Activated CD4-positive, alpha-beta T cell treated with anti-CD3 and anti-CD28 coated beads for 24 hours (primary cell): ENCODE measurements around the gene PPP2R1A.
A peak's percentile ranks its signal among the peaks of the same experiment; 100 is the strongest.

Experiments used
- DNase-seq, 2 donors: peaks; one replicate each; pipeline ENCODE4 v3.0.0-alpha.2; 2020; ENCODE audit warnings: low read depth in 2 of 2

Gene PPP2R1A

DNA sequence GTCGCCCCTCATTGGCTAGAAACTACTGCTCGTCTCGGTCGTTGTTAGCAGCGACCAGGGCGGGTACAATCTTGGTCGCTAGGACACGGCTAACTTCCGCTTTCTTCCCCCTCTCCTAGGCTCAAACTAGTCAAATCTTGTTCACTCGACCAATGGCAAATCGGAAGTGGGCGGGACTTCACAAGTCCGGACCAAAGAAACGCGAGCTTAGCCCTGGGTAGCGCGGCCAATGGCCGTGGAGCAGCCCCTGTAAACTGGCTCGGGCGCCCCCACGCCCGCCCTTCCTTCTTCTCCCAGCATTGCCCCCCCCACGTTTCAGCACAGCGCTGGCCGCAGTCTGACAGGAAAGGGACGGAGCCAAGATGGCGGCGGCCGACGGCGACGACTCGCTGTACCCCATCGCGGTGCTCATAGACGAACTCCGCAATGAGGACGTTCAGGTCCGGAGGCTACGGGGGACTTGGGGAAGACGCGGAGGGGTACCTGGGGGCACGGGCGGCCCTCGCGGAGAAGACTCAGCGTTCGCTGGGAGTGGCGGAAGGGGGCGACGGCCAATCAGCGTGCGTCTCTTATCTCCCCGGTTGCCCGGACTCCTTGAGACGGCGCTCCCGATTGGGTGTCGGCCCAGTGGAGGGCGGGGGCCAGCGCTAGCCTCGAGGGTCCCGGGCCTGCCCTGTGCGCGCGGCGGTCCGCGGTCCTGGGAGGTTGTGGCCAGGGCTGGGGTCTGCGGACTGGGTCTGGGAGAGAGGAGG is at the start of gene PPP2R1A:
Gene PPP2R1A (plus strand): TSS at position 318 of the 752 bp plus-strand sequence. CDS start 45 bp downstream, at position 363.
- peak; percentile 91 to 96 for DNase-seq

DNA sequence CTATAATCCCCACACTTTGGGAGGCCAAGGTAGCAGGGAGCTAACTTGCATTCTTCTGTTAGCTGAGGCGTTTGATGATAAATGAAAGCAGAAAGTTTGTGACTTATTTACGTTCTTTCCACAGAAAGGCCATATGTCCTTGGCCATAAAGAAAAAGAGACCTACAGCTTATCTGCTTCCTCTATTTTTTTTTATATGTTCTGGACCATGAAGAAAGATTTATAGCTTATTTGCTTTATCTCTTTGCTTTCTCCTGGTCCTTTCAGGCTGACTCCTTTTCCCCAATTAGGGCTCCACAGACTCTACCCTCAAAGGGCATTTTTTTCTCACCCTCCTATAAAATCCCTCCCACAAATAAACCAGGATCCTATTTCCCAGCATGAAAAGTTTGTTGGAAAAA is 48.6 kb upstream of the PPP2R1A start:
- DNase-seq: no peak

DNA sequence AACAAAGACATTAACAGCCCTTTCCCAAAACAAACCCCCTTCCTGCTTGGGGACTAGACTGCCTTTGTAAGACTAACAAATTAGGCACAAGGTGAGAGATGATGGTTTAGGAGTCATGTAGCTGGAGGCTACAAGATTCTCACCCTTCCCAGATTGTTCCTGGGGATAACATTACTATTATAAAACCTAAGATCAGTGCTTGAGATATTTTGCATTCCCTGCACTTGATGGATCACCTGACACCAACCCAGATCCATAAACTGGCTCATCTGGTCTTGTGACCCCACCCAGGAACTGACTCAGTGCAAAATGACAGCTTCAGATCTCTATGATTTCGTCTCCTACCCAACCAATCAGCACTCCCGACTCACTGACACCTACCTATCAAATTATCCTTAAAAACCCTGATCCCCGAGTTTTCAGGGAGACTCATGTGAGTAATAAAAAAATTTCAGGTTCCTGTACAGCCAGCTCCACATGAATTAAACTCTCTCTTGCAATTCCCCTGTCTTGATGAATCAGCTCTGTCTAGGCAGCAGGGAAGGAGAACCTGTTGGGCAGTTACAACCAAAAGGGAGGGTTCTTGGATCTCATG is 47.8 kb upstream of the PPP2R1A start:
- no peak for DNase-seq

DNA sequence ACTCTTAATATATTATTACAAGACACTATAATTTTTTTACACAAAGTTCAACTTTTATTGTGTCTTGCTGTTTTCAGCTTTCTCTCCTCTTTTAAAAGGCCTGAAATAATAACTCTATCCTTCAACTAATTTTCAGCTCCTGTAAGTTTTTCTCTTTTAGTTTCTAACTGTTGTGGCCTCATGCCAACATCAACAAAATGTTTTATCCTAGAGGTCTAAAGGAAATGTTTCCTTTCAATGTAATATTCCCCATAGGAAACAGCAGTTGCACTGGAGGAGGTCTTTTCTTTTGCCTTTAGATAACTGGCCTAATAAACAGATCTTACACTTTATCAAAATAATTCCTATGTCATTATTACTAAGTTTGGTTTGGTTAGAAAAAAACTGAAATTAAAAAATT is 41.6 kb upstream of the PPP2R1A start:
- DNase-seq: no peak

DNA sequence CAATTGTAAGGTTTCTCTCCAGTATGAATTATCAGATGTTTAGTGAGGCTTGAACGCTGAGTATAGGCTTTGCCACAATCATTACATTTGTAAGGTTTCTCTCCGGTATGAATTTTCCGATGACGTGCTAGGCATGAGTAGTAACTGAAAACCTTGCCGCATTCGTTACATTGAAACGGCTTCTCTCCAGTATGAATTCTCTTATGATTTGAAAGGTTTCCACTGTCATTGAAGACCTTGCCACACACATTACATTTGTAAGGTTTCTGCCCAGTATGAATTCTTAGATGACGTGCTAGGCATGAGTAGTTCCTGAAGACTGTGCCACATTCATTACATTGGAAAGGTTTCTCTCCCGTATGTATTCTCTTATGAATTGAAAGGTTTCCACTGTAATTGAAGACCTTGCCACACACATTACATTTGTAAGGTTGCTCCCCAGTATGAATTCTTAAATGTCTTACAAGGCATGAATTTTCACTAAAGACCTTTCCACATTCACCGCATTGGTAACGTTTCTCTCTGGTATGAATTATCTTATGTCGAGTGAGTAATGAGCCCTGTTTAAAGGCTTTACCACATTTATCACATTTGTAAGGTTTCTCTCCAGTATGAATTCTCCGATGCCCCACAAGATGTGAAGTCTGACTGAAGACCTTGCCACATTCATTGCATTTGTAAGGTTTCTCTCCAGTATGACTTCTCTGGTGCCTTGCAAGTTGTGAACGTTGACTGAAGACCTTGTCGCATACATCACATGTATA is 34.1 kb upstream of the PPP2R1A start:
- no peak for DNase-seq

DNA sequence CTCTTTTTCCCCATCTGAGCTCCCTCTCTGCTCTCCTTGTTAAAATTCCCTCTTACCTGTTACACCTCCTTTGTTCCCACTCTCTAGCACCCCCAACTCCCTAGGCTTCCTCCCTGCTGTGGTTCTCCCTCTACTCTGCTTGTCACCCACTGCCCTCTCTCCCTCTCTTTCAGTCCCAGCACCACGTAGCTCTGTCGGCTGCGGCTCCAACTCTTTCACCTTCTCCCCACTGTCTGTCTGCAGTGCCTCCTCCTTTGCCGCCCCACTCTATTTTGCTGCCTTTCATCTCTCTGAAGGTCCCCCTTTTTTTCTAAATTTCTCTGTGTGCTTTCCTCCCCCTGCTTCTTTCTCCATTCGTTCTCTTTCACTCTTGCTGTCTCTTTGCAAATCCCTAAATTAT is 19.5 kb upstream of the PPP2R1A start:
- DNase-seq: no peak

DNA sequence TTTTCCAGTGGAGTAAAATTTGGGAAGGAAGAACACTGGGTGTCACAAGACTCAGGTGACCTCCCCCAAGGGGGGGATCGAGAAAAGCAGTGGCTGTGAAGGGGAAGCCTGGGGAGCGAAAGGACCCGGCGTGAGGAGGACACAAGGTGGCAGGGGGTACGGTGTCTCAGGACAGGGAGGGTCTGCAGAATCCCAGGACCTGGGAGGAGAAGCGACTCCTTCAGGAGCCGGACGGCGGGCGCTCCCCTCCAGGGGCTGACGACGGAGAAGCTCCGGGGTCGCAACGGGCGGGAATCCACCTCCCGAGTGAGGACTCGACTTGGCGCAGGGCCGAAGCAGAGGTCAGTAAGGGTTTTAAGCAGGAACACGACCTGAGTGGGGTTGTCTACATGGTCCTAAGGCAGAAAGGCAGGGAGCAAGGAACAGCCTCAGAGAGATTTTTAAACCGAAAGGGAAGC is 19.0 kb upstream of the PPP2R1A start:
- DNase-seq: no peak

DNA sequence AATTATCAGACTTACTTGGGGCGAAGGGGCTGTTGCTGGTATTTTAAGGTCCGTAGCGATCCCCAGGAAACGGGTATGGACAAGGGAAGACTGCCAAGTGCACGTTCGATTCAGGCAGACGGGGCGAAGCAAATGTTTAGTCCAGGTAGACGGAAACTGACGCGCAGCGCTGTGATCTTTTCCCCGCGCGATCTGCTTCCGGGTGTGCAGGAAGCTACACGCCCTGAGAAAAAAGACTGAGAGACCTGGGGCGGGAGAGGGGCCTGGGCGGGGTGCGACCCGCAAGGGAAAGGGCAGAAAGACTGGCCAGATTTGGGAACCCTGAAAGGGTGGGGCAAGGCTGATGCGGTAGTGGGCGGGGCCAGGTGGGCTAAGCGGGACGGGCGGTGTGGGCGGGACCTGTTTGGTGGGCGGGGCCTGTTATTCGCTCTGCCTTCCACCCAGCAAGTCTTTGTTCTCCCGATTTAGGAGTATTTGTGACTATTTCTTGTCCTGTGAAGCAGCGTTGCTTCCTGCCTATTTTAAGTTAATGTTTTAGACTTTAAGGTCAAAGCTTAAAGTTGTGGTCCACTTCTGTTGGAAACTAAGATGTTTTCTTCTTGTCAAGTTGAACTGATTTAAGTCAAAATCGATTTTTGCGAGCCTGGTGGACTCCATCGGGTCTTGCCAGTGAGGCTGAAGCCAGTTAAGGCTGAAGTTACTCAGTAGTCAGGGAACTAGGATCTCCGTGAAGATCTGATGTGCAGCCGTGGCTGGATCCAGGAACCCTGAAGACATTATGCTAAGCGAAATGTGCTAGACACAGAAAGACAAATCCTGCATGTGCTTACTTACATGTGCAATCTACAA is 18.3 kb upstream of the PPP2R1A start, which contains the start of gene ZNF836:
Gene ZNF836 (minus strand): TSS at position 301 of the 849 bp plus-strand sequence. CDS start 3,549 bp downstream, outside the sequence.
- DNase-seq: peak; percentile 84 to 85

DNA sequence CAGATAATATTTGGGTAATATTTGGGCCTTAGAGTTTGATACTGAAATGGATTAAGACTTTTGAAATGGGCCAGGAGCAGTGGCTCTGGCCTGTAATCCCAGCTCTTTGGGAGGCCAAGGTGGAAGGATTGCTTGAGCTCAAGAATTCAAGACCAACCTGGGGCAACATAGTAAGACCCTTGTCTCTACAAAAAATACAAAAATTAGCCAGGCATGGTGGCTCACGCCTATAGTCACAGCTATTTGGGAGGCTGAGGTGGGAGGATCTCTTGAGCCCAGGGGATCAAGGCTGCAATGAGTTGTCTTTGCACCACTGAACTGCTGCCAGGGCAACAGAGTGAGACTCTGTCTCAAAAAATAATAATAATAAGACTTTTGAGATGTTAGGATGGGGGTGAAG is 17.5 kb upstream of the PPP2R1A start:
- no peak for DNase-seq

DNA sequence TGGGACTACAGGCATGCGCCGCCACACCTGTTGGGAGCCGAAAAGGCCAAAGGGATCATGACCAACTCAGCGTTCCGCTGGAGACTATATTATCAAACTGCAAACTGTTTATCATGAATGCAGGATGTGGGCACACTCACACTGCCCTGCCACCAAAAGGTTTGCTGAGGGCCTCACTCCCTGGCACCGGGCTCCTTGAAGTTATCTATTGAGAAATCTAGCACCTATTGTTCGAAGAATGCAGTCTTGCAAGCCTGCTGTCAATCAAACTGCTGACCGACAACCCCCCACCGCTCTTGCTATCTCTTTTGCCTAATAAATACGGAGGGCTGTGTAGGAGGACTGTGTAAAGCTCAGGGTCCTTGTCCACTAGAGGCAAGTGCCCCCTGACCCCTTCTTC is 13.3 kb upstream of the PPP2R1A start:
- no peak for DNase-seq

DNA sequence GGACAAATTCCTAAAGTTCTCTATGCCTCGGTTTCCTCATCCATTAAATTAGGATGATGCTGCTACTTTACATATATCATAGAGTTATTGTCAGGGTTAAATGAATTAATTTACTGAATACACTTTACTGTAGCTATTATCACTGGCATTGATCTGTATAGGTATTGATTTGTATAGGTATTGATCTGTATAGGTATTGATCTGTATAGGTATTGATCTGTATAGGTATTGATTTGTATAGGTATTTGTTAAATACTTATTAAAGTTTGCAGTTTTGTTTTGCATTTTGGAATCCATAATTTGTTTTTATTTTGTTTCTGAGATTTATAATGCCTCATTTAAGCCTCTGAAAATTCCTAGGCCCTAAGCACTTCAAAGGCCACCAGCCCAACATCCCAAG is 2.4 kb upstream of the PPP2R1A start:
- no peak for DNase-seq

DNA sequence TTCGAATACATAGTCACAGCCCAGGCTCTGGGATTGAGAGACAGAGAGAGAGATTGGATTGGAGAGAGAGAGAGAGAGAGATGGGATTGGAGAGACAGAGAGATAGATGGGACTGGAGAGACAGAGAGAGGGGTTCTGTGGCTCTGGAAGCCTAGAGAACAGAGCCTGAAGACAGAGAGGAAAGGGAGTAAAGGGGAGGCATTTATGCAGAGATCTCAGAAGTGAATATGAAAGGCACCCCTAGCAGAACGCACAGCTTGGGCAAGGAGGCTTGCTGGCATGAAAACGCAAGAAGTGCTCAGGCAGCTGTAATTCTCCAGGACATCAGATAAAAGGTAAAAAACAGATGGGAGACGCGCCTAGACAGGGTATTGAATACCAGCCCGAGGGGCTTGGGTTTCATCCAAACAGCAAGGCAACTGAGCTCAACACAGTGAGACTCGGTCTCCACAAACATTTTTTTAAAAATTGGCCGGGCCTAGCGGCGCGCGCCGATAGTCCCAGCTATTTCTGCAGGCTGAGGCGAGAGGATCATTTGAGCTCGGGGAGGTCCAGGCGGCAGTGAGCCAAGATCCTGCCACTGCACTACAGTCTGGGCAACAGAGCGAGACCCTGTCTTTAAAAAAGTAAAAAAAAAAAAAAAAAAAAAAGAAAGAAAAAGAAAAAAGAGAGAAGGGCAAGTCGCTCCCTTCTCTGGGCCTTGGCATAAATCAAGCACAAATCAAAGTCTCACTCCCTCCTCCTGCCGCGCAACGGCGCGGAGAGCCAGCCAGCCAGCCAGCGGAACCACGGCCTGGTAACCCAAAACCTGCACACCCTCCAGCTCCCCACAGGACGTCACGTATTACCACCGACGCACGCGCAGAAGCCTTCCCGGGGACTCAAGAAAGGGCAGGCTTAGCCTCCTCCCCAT is 774 bp upstream of the PPP2R1A start:
- peak in 1 of 2 donors; percentile 95 for DNase-seq

DNA sequence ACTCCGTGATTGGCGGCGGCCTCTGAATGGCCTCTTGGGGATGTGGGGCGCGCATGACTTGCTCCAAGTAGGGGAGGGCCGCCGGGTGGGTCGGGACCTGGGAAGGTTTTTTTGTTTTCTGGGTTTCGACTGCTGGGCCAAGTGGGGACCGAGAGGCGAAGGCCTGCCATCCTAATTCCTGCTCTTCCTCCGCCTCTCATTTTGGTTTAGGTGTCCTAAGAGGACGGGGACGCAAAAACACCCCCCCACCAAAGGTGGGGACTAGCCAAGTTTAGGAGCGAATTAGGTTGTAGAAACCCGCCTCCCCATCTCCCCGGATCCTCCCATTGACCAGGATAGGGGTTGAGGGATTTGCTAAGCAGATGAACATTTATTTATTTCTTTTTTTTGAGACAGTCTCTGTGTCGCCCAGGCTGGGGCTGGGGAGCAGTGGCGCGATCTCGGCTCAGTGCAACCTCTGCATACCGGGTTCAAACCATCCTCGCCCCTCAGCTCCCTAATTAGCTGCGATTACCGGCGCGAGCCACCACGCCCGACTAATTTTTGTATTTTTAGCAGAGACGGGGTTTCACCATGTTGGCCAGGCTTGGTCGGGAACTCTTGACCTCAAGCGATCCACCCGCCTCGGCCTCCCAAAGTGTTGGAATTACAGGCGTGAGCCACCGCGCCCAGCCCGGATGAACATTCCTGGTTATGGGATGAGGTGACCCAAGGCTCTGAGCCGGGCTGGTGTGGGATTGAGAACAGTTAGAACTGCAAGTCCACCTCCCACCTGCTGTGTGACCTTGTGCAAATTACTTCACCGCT is 838 bp downstream of the PPP2R1A start:
- DNase-seq: no peak

DNA sequence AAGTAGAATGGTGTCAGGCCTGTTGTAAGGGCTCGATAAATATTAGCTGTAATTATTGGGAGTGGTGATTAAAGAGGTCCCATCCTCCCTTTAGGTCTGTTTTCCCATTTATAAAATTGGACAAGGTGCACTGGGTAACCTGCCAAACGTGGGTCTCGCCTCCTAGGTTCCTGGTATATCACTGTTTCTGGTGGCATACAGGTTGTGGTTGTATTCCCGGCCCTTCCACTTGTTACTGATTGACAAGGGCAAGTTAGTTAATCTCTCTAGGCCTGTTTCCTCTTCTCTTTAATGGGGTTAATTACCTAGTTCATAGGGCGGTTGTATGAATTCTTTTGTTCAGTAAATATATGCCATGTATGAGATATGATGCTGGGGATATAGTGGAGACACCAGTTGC is 1.5 kb downstream of the PPP2R1A start:
- no peak for DNase-seq

DNA sequence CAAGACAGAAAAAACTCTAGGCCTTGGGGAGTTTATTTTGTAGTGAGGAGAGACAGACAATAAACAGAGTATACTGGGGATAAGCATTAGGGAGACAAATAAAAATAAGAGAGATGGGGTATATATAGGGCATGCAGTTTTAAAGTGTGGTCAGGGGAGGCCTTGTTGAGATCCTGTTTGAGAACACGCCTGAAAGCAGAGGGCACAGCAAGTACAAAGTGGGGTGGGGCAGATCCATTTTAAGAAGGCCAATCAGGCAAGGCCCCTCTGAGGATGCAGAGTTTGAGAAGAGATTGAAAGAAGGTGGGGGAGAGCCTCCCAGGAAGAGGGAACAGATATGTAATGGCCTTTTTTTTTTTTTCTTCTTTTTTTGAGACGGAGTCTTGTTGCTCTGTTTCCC is 2.1 kb downstream of the PPP2R1A start:
- DNase-seq: no peak

DNA sequence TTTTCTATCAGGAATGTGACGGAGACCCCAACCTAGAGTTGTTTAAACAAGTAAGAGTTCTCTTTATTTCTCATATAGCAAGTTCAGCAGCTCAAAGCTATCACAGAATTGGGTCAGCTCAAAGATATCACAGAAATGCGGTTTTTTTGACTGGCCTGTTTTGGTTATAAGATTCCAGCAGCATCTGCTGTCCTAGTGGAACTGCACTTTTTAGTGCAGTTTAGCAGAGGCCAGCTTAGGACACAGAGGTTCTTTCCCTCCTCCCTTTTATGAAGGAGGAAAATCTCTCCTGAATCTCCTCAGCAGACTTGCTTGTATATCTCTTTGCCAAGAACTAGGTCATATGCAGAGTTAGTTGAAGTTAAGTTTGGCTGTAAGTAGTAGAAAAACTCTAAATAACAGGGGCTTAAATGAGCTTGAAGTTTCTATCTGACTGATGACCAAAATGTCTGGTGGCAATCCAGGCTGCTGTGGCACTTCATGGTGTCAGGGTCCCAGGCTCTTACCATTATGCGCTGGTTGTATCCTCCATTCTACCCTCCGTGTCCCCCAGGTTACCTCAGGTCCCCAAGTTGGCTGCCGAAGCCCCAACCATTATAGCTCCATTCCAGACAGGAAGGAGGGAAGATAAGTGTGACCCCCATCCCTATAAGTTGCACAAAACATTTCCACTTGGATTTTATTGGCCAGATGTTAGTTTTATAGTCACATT is 6.6 kb downstream of the PPP2R1A start:
- no peak for DNase-seq

DNA sequence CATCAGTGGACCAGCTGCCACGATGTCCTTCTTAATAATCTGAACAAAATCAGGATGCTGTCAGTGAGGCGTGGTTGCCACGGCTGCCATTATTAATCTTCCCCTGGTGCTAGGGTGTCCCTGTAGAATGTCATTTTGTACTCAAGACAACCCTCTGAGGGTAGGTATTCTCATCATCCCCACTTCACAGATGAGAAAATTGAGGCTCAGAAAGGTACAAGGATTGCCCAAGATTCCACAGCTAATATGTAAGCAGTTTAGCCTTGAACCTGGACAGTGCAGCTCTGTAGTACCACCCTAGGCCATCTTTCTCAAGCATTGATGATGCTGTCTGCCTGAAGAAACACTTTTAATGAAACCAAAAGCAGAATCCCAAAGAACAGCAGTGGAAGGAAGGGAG is 8.1 kb downstream of the PPP2R1A start:
- no peak for DNase-seq

DNA sequence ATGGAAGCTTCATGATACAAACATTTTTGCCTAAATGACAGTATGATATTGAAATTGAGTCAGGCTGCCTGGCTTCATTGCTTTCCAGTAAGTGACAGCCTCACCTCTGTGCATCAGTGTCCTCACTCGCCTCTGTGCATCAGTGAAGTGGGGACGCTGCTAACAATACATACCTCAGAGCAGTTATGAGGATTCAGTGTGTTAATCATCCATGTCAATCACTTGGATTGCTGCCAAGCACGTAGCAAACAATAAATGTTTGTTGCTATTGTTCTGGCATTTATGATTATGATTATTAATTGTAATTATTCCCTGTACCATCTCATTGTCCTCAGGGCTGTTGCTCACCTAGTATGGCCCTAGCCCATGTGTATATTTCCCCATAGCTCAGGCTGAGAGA is 8.8 kb downstream of the PPP2R1A start:
- DNase-seq: no peak

DNA sequence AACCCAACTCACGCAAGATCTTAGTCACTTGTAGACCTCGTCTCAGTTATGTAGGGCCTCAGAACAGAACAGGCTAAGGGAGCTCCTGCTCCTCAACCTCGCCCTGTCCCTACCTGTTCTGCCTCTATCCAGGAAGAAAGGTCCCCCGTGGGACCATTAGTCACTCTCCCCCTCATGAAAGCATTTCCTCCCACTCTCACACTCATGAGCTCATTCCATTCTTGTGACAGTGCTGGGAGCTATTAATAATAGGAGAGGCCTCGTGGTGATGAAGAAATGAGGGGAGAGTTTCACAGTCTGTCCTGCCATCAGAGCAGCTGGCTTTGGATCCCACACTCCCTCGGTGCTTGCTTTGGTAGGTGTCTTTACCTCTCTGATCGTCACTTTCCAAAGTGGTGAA is 10.2 kb downstream of the PPP2R1A start:
- no peak for DNase-seq
